Neural progenitor cell (in vitro differentiated cells): Measurements from ENCODE around the gene SMYD2.

Experiments
- CTCF ChIP-seq: fragments of 200-600 bp; sonication (generic); IDR thresholded peaks from 2 replicates; pipeline ENCODE4 v1.5.1; 2017; ENCODE audit warnings: antibody characterized with exemption, mild to moderate bottlenecking
- EZH2 ChIP-seq: fragments of 200-600 bp; sonication (generic); IDR thresholded peaks from 2 replicates; pipeline ENCODE4 v1.6.1; 2017; ENCODE audit warnings: antibody characterized with exemption, mild to moderate bottlenecking, moderate library complexity

- TF ChIP-seq CTCF (no peak), EZH2 (no peak)
Observed at GRCh38 chr1:214363386-214363785, 82.4 kb downstream of the SMYD2 start.
